Right lobe of liver (tissue), 6 donors: ENCODE results near the gene LIPE. TPM values are rescaled to one million over a fixed set of nuclear protein-coding genes. Genes with fewer than 3 reads are reported as not detected.
A peak's percentile ranks its signal among the peaks of the same experiment; 100 is the strongest.

Experiments
- ATAC-seq, 4 donors: fragments of 200-7000 bp; cut with Tn5 transposase; one replicate each; pipeline ENCODE4 v1.9.1; 2020; ENCODE audit warnings: mild to moderate bottlenecking in 4 of 4, moderate library complexity in 4 of 4
- DNase-seq, 3 donors: peaks; one replicate each; pipeline ENCODE4 v3.0.0-alpha.2; 2020
- H3K27ac ChIP-seq, 3 donors: fragments of 200-600 bp; one replicate each; pipeline ENCODE4 v1.8.0; 2022
- H3K27me3 ChIP-seq, 2 donors: fragments of 200-600 bp; one replicate each; pipeline ENCODE4 v1.8.0; 2022
- H3K36me3 ChIP-seq, 4 donors: fragments of 200-600 bp; sonication (generic) in 1 of 4; one replicate each; pipeline versions ENCODE4 v1.5.1 to v1.8.0; 2017 to 2022; ENCODE audit warnings: control low read depth in 1 of 4
- H3K4me1 ChIP-seq, 4 donors: fragments of 200-600 bp; sonication (generic) in 1 of 4; one replicate each; pipeline versions ENCODE4 v1.5.1 to v1.8.0; 2017 to 2022; ENCODE audit warnings: control low read depth in 1 of 4
- H3K4me3 ChIP-seq, 3 donors: fragments of 200-600 bp; one replicate each; pipeline ENCODE4 v1.8.0; 2022
- H3K9me3 ChIP-seq, 4 donors: fragments of 200-600 bp; sonication (generic) in 1 of 4; one replicate each; pipeline versions ENCODE4 v1.5.1 to v1.8.0; 2017 to 2022; ENCODE audit warnings: control low read depth in 1 of 4
- POLR2A ChIP-seq: fragments of 450-650 bp; IDR thresholded peaks from one replicate; pipeline ENCODE4 v1.6.1; 2017; ENCODE audit warnings: antibody characterized with exemption, mild to moderate bottlenecking
- WGBS: methylation state at CpG from one replicate; pipeline ENCODE4 v1.1.6; 2018; ENCODE audit warnings: low coverage, low lambda C conversion rate; ENCODE audit not compliant: insufficient coverage; ENCODE audit errors: missing lambda C conversion rate; 5-methylcytosine and 5-hydroxymethylcytosine counted together
- intact Hi-C, 2 donors: fragments of 100-400 bp; cut with DNase I; formaldehyde crosslinking; loops; one replicate each; pipeline versions ENCODE4 v1.11.2 to v1.14.1; 2022
- total RNA-seq, 6 experiments: library from RNA; depleted of rRNA in 2 of 6; stranded (reverse); fragments of >200 nt in 2 of 6; fragmentation: NEBNext Ultra II Directional in 3 of 6; extraction: Animal tissue kit (Norgen Biotek cat#: 25700) in 3 of 6; gene quantifications; one replicate each; pipeline versions ENCODE4 v1.1.0 to v1.2.4, GENCODE V29; 2016 to 2023
- TF ChIP-seq, protein P1 (sequence below), 4 donors: fragments of 200-600 bp in 3 of 4; fragments of 450-650 bp in 1 of 4; IDR thresholded peaks; one replicate each; pipeline versions ENCODE4 v1.5.1 to v1.8.0; 2016 to 2022; ENCODE audit warnings: antibody characterized with exemption in 4 of 4, mild to moderate bottlenecking in 2 of 4
- donor health status: DM: no; HTN: yes; CAD: no.
- donor health status: DM: no; HTN: no; CAD: no.
- donor health status: DM: no; HTN: no; CAD: no.
- donor health status: DM: no; HTN: yes; CAD: no.
- donor health status: DM: no; HTN: yes; CAD: no.

Gene LIPE
- total RNA-seq, 6 experiments from 2014 or later, result 0.87 to 2.5 (median 1.8) TPM

DNA sequence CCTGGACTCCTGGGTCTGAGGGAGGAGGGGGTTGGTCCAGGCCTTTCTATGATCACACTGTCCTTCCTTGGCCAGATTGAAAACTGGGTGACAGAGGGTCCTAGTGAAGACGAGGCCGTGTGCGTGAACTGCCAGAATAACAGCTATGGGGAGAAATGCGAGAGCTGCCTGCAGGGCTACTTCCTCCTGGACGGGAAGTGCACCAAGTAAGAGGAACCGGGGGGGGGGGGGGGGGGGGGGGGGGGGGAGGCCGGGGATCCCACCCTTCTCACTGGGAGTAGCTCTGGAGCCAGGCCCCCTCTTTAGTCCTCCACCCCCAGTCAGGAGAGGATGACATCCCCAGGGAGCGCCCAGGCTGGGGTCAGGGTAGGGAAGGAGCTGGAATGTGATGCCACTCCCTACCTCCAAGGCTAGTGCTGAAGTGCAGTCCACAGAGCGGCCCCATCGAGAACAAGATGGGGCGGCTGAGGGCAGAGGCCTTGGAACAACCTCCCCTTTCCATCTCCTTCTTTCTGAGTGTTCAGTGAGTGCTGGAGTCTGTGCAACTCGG, 56.5 kb downstream of the LIPE start:
- Histone ChIP-seq H3K4me3 (no peak overlapping the region), H3K36me3 (peaks cover 0 to 2% (median 0%) of the 10 kb centered on the region in 4 donors), H3K9me3 (no peaks in the 10 kb centered on the region), H3K27me3 (no peaks in the 10 kb centered on the region), H3K27ac (no peak overlapping the region), H3K4me1 (no peaks in the 10 kb centered on the region)
- intact Hi-C loops, result no loop called here
- 75% methylated on average over 6 of the region's 12 CpGs for WGBS
- TF ChIP-seq, protein P1, sequence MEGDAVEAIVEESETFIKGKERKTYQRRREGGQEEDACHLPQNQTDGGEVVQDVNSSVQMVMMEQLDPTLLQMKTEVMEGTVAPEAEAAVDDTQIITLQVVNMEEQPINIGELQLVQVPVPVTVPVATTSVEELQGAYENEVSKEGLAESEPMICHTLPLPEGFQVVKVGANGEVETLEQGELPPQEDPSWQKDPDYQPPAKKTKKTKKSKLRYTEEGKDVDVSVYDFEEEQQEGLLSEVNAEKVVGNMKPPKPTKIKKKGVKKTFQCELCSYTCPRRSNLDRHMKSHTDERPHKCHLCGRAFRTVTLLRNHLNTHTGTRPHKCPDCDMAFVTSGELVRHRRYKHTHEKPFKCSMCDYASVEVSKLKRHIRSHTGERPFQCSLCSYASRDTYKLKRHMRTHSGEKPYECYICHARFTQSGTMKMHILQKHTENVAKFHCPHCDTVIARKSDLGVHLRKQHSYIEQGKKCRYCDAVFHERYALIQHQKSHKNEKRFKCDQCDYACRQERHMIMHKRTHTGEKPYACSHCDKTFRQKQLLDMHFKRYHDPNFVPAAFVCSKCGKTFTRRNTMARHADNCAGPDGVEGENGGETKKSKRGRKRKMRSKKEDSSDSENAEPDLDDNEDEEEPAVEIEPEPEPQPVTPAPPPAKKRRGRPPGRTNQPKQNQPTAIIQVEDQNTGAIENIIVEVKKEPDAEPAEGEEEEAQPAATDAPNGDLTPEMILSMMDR (IDR thresholded peaks at IDR 0.05), result no peak
- TF ChIP-seq POLR2A, result no peak
- ATAC-seq, result no peak
- no peak for DNase-seq

DNA sequence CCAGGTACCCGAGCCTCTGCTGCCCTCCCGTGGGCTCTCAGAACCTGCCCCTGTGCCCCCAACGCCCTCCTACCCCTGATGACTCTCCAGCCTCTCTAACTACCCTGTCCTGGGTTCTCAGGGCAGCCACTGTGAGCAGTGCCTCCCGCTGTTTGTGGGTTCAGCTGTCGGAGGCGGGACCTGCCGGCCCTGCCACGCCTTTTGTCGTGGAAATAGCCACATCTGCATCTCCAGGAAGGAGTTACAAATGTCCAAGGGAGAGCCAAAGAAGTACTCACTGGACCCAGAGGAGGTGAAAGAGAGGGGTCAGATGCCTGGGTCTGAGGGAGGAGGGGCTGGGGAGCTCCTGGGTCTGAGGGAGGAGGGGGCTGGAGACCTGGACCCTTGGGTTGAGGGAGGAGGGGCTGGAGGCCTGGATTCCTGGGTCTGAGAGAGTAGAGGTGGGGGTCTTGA, 57.1 kb downstream of the LIPE start:
- ATAC-seq, result no peak
- WGBS, result 80% methylated on average over 1 of the region's 9 CpGs

DNA sequence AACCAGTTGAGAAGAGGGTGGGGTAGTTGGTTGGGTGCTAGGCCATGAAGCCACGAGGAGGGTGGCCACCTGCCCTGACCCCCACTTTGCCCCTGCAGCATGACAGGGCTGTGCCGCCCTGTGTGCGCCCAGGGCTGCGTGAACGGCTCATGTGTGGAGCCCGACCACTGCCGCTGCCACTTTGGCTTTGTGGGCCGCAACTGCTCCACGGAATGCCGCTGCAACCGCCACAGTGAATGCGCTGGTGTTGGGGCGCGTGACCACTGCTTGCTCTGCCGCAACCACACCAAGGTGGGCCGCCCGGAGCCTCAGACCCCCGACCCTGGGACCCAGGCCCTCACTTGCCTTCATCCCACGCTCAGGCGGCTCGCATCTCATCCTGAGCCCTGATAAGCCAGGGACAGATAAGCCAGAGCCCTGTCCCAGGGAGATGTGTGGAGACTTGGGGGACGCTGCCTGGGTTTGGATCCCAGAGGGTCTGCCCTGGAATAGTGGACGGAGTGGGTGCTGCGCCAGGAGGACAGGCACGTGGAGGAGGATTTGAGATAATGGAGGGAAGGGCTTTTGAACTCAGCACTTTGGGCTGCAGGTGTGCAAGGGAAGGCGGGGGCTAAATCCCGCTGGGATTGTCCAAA, 57.6 kb downstream of the LIPE start:
- Histone ChIP-seq H3K4me1 (no peaks in the 10 kb centered on the region), H3K9me3 (no peaks in the 10 kb centered on the region), H3K4me3 (no peak overlapping the region), H3K36me3 (peaks cover 0 to 2% (median 0%) of the 10 kb centered on the region in 4 donors), H3K27me3 (no peaks in the 10 kb centered on the region), H3K27ac (no peak overlapping the region)
- intact Hi-C loops, result no loop called here
- DNase-seq (no peak), ATAC-seq (no peak)
- WGBS, result 87% methylated on average over 4 of the region's 27 CpGs
- TF ChIP-seq, protein P1 (IDR thresholded peaks at IDR 0.05), result no peak
- TF ChIP-seq POLR2A, result no peak

More for the DNA sequence above, 57.1 kb downstream of the LIPE start:
- no peak for TF ChIP-seq POLR2A
- TF ChIP-seq, protein P1 (IDR thresholded peaks at IDR 0.05), result no peak
- Histone ChIP-seq H3K9me3 (no peaks in the 10 kb centered on the region), H3K36me3 (peaks cover 0 to 2% (median 0%) of the 10 kb centered on the region in 4 donors), H3K4me1 (no peaks in the 10 kb centered on the region), H3K27me3 (no peaks in the 10 kb centered on the region), H3K27ac (no peak overlapping the region), H3K4me3 (no peak overlapping the region)
- DNase-seq, result no peak
- intact Hi-C loops, result no loop called here

DNA sequence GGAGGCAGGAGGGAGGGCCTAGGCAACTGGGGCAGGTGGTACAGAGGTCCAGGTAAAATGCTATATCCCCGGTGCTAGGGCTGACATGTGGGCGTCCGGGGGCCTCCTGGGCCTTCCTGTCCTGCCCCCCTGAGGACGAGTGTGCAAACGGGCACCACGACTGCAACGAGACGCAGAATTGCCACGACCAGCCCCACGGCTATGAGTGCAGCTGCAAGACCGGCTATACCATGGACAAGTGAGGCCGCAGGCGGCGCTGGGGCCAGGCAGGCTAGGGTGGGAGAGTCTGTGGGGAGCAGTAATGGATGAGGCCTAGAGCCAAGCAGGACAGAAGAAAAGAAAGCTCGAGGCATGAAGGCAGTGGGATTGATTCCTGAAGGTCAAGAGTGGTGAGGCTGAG, 58.4 kb downstream of the LIPE start:
- no peaks in the 10 kb centered on the region for H3K27me3 ChIP-seq
- DNase-seq, result no peak
- no peaks in the 10 kb centered on the region for H3K4me1 ChIP-seq
- TF ChIP-seq POLR2A, result no peak
- TF ChIP-seq, protein P1 (IDR thresholded peaks at IDR 0.05), result no peak
- WGBS, result 90% methylated on average over 3 of the region's 15 CpGs
- H3K9me3 ChIP-seq, result peaks cover 0 to under 1% (median 0%) of the 10 kb centered on the region in 4 donors
- no peak overlapping the region for H3K27ac ChIP-seq
- peak in 1 of 4 donors; percentile 6 for ATAC-seq
- intact Hi-C loops, result no loop called here
- no peak overlapping the region for H3K4me3 ChIP-seq
- peaks cover 0 to 5% (median 0%) of the 10 kb centered on the region in 4 donors for H3K36me3 ChIP-seq
